CD4-positive, alpha-beta T cell treated with Interleukin-15 for 1 hour (primary cell): ENCODE data around the gene CEND1.
A peak's percentile ranks its signal among the peaks of the same experiment; 100 is the strongest.

Experiments
- DNase-seq: peaks from one replicate; pipeline ENCODE4 v3.0.0-alpha.2; 2020

Gene CEND1

DNA sequence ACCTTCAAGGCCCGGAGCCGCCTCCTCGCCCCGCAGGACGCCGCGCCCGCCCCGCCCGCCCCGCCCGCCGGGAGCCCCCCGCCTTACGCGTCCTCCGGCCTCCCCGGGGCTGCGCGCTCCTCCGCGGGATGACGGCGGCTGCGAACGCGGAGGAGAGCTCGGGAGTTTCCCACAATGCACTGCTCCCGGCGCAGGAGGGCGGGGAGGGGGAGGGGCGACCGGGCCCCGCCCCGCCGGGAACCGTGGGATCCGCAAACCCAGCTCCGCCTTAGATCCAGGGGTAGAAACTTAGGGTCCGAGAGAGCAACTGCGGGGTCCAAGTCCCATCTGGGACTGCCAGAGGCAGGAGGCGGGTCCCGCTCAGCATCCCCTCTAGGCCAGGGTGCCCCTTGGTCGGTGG, at the start of gene CEND1:
Gene CEND1, minus strand, starts transcription at position 148 of the 400 bp plus-strand sequence. CDS start 1,514 bp downstream, outside the sequence.
- DNase-seq, result no peak

DNA sequence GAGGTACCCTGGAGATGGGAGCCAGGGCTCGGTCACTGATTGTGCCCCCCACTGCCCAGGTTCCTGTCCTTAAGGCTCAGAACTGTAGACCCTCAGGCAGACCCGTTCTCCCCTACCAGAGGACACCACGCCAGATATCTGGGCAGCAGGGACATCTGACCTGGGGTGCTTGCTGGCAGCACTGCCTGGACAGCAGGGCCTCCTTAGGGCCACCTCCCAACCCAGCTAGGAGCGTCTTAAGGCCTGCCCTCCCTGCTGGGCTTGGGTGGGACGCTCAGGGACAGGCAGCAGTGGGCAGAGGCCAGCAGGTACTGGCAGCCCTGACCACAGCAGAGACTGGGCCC, 49.4 kb upstream of the CEND1 start:
- DNase-seq, result no peak

DNA sequence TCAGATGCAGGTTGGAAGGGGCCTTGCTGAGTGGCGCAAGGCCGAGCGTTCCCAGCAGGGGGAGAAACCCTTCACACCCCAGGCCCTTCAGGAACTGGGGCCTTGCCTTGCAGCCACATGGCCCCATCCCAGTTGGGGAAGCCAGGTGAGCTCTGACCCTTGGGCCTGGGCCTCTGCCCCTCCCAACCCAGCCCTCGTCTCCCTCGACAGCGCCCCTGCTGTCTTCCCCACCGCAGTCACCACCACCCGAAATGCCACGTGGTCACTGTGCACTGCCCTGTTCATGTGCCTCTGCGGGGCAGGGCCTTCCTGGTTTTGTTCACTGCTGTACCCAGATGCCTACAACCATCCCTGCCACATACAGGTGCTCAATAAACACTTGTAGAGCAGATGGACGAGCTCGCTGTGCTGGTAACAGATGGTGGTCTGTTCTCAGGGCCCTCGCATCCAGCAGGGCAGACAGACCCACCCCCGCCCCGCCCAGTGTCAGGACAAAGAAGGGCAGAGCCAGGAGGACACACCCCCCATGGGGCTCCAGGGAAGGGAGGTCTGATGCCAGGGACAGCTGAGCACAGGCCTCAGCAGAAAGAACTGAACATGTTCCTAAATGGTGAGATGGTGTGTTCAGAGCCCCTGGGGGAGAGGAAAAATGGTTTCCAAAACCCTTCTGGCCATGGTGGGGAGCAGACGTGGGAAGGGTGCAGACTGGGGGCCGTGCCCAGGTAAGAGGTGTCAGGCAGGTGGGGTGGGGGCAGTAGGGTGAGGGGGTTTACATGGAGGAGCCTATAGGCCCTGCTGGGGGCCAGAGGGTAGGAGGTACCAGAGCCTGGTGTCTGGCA, 48.8 kb upstream of the CEND1 start:
- no peak for DNase-seq

DNA sequence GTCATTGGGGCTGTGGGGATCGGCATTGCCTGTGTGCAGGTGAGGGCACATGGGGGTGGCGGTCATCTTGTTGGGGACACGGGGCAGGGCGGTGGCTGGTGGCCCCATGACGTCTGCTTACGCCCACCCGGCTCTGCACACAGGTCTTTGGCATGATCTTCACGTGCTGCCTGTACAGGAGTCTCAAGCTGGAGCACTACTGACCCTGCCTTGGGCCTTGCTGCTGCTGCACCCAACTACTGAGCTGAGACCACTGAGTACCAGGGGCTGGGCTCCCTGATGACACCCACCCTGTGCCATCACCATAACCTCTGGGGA, 48.1 kb upstream of the CEND1 start:
- DNase-seq, result no peak

DNA sequence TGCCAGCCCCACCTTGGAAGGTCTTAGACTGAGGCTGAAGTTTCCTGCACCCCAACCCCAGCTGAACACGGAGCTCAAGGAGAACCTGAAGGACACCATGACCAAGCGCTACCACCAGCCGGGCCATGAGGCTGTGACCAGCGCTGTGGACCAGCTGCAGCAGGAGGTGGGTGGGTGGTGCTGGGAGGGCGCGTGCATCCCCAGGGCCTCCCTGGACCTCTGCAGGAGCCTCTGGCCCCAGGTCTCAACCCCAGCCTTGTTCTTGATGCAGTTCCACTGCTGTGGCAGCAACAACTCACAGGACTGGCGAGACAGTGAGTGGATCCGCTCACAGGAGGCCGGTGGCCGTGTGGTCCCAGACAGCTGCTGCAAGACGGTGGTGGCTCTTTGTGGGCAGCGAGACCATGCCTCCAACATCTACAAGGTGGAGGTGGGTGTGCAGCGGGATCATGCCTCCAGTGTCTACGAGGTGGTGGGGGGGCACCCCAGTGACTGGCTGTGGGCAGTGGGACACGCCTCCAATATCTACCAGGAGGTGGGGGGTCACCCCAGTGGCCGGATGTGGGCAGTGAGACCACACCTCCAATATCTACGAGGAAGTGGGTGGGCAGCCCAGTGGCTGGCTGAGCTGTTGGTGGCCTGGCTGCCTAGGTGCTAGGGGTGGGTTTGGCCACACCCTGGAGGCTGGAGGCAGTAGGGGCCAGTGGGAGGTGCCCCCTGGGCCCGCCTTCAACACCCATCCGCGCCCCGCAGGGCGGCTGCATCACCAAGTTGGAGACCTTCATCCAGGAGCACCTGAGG, 47.5 kb upstream of the CEND1 start:
- DNase-seq, result no peak

DNA sequence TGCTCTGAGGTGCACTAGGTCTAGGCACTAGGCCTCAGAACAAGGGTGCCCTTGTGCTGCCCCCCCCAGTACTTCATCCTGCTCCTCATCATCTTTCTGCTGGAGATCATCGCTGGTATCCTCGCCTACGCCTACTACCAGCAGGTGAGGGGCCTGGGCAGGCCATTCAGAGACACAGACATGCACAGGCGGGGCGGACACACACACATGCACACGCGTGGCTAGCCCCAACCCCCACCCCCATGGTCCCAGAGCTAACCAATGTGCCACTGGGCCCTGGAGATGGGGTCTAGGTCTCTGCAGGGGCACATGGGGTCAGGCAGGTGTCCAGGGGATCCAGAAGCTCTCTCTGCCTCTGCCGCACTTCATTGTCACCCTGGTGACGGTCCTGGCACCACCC, 46.8 kb upstream of the CEND1 start:
- DNase-seq, result no peak

DNA sequence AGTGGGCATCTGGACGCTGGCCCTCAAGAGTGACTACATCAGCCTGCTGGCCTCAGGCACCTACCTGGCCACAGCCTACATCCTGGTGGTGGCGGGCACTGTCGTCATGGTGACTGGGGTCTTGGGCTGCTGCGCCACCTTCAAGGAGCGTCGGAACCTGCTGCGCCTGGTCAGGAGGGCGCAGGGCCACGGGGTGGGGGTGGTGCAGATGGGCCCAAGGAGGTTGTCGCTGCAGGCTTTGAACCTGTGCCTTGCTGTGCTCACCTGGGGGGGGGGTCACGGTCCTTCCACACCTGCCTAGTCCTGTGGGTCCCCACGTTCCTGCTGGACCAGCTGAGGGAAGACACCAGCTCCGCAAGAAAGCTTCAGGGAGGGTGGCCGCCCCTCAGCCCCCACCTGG, 46.4 kb upstream of the CEND1 start:
- no peak for DNase-seq

DNA sequence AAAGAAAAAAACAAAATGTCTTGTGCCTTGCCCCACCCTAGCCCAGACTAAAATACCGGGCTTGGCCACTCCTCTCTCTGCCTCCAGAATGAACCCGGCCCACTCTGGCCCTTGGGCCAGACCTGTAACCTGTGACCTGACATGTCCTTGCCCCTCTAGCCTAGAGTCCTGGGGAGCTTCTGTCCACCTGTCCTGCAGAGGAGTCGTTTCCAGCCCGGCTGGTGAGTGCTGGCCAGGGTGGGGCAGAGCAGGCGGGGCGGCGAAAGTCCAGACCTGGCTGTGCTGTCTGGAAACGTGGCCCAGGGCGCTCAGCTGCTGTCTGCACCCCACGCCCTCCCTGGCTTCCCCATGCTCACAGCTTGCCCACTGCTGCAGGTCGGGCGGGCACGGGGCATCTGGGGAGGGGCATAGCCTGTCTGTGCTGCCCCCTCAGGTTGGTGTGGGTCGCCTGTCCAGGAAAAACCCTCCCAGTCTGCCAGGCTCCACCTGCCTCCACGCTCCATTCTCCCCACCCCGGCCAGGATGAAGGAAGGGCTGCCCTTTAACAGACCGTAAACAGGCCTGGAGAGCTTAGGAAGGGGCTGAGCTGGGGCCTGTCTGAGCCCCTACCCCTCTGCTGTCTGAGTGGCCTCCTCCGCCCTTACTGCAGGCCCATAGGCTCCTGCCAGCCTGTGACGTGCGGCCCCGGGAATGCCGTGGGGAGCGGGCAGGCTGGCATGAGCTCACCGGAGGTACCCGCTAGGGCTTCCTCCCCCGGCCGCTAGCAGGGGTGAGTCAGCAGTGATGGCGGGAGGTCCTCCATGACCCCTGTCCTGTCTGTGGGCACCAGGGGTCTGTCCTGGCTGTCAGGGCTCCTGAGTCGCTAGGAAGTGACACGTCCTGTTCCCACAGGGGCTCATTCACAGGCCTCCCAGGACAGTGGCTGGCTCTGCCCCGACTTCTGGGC, 44.8 kb upstream of the CEND1 start:
- peak; percentile 58 for DNase-seq

DNA sequence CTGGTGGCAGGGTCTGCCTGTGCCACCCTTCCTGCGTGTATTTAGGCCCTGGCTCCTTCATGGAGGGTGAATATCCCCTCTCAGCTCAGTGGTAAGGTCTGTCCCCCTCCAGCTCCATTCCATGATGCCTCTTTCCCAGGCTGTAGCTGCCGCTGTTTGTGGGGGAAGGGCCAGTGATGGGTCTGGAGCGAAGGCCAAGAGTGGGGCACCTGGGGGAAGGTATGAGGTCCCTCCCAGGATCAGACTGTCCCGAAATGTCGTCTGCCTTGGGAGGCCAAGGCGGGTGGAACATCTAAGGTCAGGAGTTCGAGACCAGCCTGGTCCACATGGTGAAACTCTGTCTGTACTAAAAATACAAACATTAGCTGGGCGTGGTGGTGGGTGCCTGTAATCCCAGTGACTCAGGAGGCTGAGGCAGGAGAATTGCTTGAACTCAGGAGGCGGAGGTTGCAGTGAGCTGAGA, 44.0 kb upstream of the CEND1 start:
- no peak for DNase-seq

DNA sequence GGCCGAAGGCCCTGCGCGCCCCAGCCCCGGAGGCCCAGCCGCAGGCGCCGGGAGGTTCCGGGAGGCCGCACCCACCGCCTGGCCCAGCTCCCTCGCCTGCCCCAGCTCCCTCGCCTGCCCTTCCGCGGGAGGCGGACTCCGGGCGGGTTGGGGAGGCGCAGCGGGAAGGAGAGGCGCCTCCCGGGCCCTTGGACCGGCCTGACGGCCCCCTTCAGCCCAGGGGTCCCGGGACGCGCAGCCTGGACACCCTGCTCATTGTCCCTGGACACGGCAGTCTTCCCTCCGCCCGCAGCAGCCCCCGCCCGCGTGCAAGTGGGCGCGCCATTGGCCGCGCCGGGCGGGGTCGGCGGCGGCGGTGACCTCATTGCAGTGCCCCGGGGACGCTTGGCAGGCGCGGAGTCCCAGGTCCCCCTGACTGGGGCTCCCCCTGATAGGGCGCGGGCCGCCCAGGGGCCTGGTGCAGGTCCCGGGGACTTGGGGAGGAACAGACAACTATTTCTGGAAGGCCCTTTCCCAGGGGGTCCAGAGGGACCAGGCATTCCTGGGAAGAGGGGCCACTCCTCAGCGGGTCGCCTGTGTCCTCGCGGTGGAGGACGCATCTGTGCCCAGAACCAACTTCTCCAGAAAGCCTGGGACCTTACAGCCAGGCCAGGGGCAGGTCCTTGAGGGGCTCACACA, 43.4 kb upstream of the CEND1 start:
- DNase-seq, result no peak

DNA sequence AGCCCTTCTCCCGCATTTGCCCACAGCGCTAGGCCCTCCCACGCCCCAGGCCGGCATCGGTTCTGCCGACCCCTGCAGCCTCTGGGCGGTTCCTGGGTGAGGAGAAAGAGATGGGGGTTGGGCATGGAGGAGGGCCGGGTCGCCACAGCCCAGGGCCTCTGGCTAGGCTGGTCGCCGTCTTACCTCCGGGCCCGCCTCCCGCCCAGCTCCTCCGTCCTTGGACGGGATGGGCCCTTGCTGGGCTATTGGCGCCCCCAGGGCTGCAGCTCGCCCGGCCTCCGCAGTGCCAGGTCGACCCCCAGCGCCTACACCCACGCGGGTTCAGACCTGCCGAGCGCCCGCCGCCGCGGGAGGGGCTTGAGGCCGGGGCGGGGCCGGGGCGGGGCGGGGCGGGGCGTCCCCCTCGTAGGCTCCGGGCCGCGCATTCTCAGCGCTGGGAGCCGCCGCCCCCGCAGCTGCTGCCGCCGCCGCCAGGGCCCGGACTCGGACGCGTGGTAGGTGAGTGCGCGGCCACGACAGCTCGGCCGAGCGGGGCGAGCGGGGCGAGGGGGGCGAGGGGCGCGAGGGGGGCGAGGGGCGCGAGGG, 42.7 kb upstream of the CEND1 start, which contains the start of gene CD151:
Gene CD151, plus strand, starts transcription at position 424 of the 585 bp plus-strand sequence. CDS start 3,118 bp downstream, outside the sequence.
- no peak for DNase-seq

DNA sequence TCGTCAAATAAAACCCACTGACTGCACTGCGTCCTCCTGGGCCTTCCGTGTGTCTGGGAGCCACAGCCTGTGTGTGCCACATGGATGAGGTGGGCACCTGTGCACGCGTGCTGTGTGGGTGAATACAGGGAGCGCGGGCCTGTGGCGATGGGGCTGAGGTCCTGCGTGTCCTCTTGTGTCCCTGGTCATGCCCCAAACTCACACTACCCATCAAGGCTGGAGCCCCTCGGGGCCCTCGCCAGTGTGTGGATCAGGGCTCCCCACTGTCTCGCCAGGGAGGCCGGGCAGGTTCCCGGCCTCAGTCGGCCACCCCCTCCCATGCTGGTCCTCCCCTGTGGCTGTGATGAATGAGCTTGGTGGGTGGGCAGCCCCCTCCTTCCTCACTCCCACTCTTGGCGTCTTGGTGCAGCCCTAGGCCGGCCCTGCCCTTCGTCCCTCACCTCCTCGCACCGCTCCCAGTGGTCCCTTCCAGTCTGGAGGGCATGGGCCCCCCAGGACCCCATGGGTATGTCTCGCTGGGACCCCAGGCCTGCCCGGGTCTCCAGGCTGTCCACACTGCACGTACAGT, 42.2 kb upstream of the CEND1 start:
- no peak for DNase-seq

DNA sequence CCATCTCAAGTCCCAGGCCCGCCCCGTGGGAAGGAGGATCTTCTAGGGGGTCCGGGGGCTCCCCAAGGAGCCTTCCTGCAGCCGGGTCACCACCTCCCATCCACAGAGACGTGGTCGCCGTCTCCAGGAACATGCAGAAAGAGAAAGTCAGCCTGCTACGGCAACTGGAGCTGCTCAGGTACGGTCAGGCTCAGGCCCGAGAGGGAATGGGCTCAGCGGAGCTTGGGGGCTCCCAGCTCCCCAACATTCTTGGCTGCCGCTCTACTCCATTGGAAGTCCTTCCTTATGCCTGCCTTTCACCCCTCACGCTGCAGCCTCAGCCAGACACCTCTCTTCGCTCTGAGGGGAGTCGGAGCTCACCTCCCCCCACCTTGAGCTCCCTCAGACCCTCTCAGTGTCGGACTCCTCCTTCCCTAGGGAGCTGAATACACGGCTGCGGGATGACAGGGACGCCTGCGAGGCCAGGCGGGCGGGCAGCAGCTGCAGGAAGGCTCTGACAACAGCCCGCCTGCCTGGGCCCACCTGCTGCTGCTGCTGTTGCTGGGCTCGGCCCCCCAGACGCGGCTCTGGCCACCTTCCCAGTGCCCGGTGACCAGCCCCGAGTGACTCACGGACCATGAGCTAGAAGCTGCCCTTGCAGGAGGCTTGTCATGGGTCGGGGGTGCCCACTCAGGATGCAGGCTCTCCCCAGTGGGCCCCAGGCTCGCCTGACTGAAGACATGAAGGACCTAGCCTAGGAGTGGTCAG, 41.4 kb upstream of the CEND1 start:
- DNase-seq, result no peak

DNA sequence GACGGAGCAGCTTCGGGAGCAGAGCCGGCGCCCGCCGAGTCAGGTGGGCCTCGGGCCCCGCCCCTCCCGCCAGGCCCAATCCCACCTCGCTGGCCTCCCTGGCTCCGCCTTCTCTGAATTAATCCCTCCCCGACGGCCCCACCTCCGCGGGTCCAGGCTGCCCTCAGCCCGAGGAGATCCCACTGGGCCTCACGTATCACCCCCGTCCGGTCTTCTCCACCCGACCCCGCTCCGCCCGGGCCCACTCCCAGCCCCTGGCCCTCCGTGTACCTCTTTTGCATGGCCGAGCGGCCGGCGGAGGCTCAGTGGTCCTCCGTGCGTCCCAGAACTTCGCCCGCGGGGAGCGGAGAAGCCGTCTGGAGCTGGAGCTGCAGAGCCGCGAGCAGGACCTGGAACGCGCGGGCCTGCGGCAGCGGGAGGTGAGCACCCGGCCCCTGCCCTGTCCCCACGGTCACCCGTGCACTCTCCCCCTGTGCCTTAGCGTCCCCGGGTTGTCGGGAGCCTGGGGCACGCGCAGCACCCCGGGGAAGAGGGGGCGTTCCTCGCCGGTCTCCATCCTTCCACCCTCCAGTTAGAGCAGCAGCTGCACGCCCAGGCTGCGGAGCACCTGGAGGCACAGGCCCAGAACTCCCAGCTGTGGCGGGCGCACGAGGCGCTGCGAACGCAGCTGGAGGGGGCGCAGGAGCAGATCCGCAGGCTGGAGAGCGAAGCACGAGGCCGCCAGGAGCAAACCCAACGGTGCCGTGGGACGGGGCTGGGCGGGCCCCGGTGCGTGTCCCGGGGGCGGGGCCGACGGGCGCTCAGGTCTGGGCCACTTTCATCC, 40.6 kb upstream of the CEND1 start:
- DNase-seq, result peak; percentile 65

DNA sequence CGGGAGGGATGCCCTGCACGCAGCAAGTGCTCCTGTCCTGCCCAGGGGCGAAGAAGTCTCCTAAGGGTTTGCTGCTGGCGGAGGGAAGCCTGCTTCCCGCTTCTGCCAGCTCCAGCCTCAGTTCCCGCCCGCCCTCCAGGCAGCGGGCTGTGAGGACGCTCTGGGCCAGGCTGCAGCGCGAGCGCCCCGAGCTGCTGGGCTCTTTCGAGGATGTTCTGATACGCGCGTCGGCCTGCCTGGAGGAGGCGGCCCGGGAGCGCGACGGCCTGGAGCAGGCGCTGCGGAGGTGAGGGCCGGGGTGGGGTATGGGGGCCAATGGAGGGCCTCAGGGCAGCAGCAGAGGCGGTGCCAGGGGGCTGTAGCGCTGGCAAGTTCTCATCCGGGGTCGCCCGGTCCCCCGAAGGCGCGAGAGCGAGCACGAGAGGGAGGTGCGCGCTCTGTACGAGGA, 40.0 kb upstream of the CEND1 start:
- DNase-seq, result no peak

DNA sequence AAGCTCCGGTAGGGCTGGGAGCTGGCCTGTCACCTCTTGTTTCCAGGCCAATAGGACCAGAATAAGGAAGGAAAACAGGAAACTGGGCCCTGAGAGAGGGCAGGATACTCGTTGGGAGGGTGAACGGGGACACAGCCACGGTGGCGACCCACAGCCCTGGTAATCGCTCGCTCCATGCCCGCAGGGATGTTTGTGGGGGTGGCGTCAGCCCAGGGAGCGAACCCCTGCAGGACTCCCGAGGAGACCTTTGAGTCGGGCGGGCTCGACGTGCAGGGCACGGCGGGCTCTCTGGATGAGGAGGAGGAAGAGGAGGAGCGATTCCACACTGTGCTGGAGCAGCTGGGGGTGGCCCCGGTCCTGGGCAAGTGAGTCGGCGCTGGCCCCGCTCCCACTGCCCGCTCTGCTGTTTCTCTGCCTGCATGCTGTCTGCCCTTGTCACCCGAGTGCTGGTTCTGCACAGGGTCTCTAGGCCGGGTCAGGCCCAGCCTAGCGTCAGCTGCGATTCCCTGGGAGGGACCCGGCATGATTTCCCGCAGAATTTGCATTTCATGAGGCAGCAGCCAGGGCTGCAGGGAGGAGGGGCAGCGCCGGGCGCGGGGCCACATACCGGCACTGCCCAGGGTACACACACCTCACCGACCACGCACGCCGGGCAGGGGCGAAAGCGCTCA, 39.4 kb upstream of the CEND1 start:
- DNase-seq, result no peak

DNA sequence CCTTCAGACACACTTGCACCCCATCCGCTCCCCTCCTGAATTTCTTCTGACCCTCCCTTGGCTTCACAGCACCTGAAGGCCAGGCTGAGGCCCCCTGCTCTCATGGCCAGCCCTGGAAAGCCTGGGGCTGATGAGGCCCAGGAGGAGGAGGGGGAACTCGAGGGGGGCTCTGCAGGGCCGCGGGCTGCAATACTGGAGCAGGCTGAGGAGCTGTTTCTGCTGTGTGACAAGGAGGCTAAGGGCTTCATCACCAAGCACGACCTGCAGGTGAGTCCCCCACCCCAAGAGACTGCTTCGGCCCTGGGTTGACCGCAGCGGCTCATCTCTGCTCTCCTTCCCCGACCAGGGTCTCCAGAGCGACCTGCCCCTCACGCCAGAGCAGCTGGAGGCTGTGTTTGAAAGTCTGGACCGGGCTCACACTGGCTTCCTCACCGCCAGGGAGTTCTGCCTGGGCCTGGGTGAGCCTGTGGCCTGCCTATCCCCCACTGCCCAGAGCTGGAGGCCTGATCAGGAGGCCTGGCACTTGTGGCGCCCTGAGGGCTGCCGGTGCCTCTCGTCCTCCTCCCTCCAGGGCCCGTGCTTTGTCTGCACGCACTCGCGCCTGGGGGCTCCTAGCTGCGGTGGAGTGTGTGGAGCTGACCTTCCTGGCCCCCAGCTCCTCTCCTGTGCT, 38.8 kb upstream of the CEND1 start:
- DNase-seq, result no peak

DNA sequence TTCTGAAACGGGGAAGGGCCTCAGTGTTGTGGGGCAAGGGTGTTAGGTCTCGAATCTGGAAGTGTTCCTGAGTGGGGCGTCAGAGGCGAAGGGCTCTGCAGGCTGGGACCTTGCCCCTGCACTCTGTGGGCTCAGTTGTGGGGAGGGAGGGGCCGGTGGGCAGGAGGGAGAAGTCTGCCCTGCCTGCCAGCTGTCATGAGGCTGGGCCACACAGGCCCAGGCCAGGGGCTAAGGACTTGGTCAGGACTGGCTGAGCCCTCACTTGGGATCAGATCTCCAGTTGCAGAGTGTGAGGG, 38.0 kb upstream of the CEND1 start, which contains the start of gene CRACR2B:
Gene CRACR2B, plus strand, starts transcription at position 23 of the 296 bp plus-strand sequence. CDS start 689 bp downstream, outside the sequence.
- no peak for DNase-seq
